ENCODE data around the gene RASA4.
"Not testable (repeated sequence)": the region's sequence is repeated elsewhere in the genome, so short reads cannot be mapped to it uniquely, and the experiment has no call there.

RASA4 gene

GRCh38 chr7:102542083-102542482 lies 74.5 kb downstream of the RASA4 start:
- not testable (repeated sequence) for DNase-seq

DNA sequence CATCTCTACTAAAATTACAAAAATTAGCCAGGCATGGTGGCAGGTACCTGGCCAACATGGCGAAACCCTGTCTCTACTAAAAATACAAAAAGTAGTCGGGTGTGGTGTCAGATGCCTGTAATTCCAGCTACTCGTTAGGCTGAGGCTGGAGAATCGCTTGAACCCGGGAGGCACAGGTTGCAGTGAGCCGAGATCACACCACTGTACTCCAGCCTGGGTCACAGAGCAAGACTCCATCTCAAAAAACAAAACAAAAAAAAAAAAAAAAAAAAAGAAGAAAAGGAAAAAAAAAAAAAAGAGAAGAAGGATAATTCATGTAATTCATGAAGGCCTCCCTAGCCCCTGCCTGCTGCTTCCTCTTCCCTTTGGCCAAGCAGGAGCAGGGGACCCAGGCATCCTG lies 76.0 kb downstream of the RASA4 start:
- not testable (repeated sequence) for DNase-seq

GRCh38 chr7:102535062-102535615 lies 81.4 kb downstream of the RASA4 start:
- not testable (repeated sequence) for DNase-seq

GRCh38 chr7:102532127-102532526 lies 84.4 kb downstream of the RASA4 start:
- DNase-seq, result not testable (repeated sequence)

DNA sequence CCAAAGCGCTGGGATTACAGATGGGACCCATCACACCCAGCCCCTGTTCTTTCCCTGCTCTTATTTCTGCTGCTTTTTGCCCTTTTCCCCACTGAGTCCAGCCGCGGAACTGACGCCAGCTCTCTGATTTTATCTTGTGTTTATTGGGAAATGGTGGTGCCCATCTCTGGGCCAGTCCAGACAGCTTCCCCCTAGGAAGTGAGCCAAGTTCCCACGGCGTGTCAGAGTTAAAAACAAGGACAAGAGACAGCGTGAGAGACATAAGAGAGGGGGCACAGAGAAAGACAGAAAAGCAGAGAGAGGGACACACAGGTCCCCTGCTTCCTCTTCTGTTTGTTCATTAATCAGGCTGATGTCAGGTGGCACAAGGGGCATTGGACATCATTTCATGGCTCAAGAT lies 85.0 kb downstream of the RASA4 start:
- not testable (repeated sequence) for DNase-seq

GRCh38 chr7:102527822-102528793 lies 88.4 kb downstream of the RASA4 start:
- not testable (repeated sequence) for DNase-seq

- DNase-seq, result not testable (repeated sequence)
Observed at GRCh38 chr7:102527182-102527581, 89.4 kb downstream of the RASA4 start.

DNA sequence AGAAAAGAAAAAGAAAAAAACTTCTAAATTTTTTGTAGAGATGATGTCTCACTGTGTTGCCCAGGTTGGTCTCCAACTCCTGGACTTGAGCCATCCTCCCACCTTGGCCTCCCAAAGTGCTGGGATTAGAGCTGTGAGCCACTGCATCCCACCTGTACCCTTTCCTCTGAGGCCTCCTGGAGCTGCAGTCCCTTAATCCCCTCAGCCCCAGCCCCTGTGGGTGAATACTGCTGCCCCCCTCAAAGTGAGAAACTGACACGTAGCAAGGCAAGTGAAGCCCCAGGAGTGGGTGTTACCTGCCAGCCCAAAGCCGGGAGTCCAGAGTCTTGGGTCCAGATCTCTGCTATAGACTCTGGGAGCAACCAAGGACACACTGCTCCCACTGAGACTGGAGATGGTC lies 91.8 kb downstream of the RASA4 start:
- DNase-seq, result not testable (repeated sequence)

Data from central memory CD4-positive, alpha-beta T cell (primary cell).